ENCODE measurements around the gene TAX1BP3. TPM values are rescaled to one million over a fixed set of nuclear protein-coding genes. Genes with fewer than 3 reads are reported as not detected.

Gene TAX1BP3
- total RNA-seq, 1 experiment from 2014 or later, result 50.0 TPM

DNA sequence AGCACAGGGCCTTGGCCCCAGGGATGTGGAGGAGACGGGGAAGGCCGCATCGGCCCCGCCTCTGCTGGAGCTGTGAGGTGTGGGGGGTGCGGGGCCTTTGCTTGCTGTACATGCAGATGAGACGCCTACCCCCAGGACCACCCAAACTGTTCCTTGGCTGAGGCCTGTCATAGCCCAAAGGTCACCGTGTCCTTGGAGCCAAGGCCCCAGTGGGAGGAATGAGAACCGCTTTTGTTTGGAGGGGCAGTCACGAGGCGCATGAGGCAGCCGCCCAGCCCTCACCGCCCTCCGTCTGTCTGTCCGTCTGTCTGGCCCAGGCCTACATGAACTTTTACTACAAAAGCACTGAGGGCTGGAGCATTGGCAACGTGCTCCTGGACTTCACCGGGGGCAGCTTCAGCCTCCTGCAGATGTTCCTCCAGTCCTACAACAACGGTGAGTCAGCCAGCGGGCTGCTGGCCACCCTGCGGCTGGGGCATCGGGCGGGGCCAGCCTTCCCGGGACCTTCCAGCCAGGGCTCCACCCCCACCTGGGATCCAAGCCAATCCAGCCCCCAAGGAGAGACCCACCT, 8.8 kb downstream of the TAX1BP3 start (continued):
- TF ChIP-seq POLR2AphosphoS5 (IDR thresholded peaks at IDR 0.05; ENCODE audit: low read depth, low read length), result peak; percentile 53
- TF ChIP-seq SP1 (IDR thresholded peaks at IDR 0.05; ENCODE audit: low read depth), result peak; percentile 41
- no peak for TF ChIP-seq RAD21 (IDR thresholded peaks at IDR 0.05; ENCODE audit: low read depth)

DNA sequence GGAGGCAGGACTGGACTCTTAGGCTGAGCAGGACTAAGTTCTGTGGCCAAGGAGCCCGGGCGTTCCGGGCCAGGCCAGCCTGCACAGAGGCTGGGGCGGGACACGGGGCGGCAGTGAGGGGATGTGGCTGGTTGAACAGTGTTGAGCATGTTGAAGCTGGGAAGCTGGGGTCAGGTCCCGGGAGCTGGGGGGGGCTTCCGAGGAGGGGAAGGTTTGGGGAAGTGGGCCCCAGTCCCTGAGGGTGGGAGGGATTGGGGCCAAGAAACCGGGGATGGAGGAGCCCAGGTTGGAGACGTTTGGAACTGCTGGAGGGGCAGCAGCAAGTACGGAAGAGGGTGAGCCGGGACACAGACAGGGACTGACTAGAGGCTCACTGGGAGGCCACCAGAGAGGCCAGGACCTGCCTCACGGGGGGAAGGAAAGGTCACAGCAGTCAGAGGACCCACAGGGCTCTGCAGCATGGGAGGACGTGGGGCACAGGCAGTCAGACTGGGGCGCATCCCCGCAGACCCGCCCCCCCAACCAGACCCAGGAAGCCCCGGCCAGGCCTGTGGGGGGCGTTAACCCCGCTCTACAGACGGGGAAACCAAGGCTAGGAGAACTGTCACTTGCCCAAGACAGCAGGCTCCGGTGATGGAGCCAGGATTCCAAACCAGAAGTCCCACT, 9.5 kb downstream of the TAX1BP3 start:
- peak overlapping the region; percentile 23; the same call in 1 of the 2 replicates for H3K9ac ChIP-seq (ENCODE audit: low read length)
- H3K4me3 ChIP-seq (replicated peaks in 1 of 2; ENCODE audit: low read depth in 1 of 2, low read length in 2 of 2), result no peak overlapping the region
- ChIA-PET POLR2A (interaction anchor here (1.1 kb wide), 1 partner anchor 23 kb away, joined by 4 read pairs; the partner anchor contains the start of genes CTNS and SHPK), CTCF (interaction anchor here (1.2 kb wide), 1 partner anchor 11 kb away, joined by 3 read pairs; no protein-coding TSS in a partner anchor), RAD21 (ENCODE audit: low non-redundant PET in 1 of 2, low total read pairs in 2 of 2, uncharacterized antibody in 2 of 2, unreplicated experiment in 2 of 2) (no interaction called here)
- H2AFZ ChIP-seq (ENCODE audit: low read depth, low read length, poor library complexity, severe bottlenecking), result no peak overlapping the region
- no peaks in the 10 kb centered on the region for H3K79me2 ChIP-seq (ENCODE audit: insufficient read depth, low read length)
- H3K9me3 ChIP-seq (ENCODE audit: control insufficient read depth in 1 of 2, insufficient read depth in 1 of 2, low read depth in 1 of 2, low read length in 2 of 2), result no peaks in the 10 kb centered on the region
- peaks cover 12 to 16% of the 10 kb centered on the region in 2 experiments for H3K4me1 ChIP-seq (ENCODE audit: control insufficient read depth in 1 of 2, insufficient read depth in 2 of 2, low read length in 2 of 2)
- no TSS peak for BruUV-seq (replicated peaks)
- DNase-seq (ENCODE audit: low read depth, low spot score) (no peak), ATAC-seq (no peak)
- peak overlapping the region; percentile 70 for H3K27ac ChIP-seq (ENCODE audit: low read depth, low read length)
- peak overlapping the region; percentile 55 for H3K4me2 ChIP-seq (ENCODE audit: low read length)
- no peaks in the 10 kb centered on the region for H3K36me3 ChIP-seq (ENCODE audit: control insufficient read depth in 1 of 2, insufficient read depth in 2 of 2, low read length in 2 of 2)
- no peaks in the 10 kb centered on the region for H3K9me2 ChIP-seq (ENCODE audit: insufficient read depth)
- TF ChIP-seq YY1 (IDR thresholded peaks at IDR 0.05; ENCODE audit: extremely low read depth, insufficient replicate concordance, low read depth, low read length) (no peak), POLR2AphosphoS5 (IDR thresholded peaks at IDR 0.05; ENCODE audit: low read depth, low read length) (no peak), SIN3A (IDR thresholded peaks at IDR 0.05; ENCODE audit: low read depth) (no peak), SRF (IDR thresholded peaks at IDR 0.05; ENCODE audit: low read depth) (no peak), EZH2phosphoT487 (IDR thresholded peaks at IDR 0.05; ENCODE audit: borderline replicate concordance) (no peak), TCF7L2 (IDR thresholded peaks at IDR 0.05; ENCODE audit: borderline replicate concordance, extremely low read depth, insufficient read depth, insufficient read length) (no peak), ZFX (IDR thresholded peaks at IDR 0.05) (no peak)
- intact Hi-C loops (cut with micrococcal nuclease), result no loop called here
- no peaks in the 10 kb centered on the region for H3K27me3 ChIP-seq (ENCODE audit: insufficient read depth, low read length)
- no peaks in the 10 kb centered on the region for H4K20me1 ChIP-seq (ENCODE audit: insufficient read depth)
